HG02840 (cell line): ENCODE data around the gene SIGLEC15.
"Not testable (repeated sequence)": the region's sequence is repeated elsewhere in the genome, so short reads cannot be mapped to it uniquely, and the experiment has no call there.

ENCODE experiments used
- ATAC-seq: cut with Tn5 transposase; IDR thresholded peaks from one replicate; pipeline ENCODE4 v1.9.1; 2021; ENCODE audit warnings: mild to moderate bottlenecking, moderate library complexity, moderate number of reproducible peaks; ENCODE audit not compliant: unreplicated experiment, low FRiP score

The SIGLEC15 gene, protein sequence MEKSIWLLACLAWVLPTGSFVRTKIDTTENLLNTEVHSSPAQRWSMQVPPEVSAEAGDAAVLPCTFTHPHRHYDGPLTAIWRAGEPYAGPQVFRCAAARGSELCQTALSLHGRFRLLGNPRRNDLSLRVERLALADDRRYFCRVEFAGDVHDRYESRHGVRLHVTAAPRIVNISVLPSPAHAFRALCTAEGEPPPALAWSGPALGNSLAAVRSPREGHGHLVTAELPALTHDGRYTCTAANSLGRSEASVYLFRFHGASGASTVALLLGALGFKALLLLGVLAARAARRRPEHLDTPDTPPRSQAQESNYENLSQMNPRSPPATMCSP

DNA sequence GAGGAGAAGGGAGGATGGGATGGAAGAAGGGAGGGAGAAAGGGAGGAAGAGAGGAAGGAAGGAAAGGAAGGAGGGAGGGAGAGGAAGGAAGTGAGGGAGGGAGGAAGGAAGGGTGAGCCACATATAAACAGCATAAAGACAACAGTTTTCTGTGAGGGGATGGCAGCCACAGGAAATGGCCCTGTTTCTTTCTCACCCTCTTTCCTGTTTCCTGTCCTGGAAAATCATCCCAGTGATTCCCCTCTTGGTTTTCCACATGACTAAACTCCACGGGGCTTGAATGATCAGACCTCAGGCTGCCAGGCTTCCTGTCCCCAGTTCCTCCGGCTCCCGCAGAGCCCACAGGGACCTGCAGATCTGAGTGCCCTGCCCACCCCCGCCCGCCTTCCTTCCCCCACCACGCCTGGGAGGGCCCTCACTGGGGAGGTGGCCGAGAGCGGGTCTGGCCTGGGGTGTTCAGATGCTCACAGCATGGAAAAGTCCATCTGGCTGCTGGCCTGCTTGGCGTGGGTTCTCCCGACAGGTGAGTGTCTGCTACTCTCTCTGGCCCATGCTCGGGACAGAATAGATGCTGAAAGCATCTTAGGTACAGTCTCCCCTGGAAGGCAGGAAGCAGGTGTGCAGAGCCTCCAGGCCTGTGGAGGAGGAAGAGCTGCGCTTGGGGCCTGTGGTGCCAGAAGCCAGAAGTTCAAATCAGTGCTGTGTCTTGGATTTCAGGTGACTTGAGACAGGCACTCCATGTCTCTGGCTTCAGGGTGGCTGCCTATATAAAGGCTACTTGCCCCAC is at the start of gene SIGLEC15:
Gene SIGLEC15, plus strand, starts transcription at position 418 of the 787 bp plus-strand sequence. Its CDS starts 54 bp downstream, at position 472.
- ATAC-seq = no peak

DNA sequence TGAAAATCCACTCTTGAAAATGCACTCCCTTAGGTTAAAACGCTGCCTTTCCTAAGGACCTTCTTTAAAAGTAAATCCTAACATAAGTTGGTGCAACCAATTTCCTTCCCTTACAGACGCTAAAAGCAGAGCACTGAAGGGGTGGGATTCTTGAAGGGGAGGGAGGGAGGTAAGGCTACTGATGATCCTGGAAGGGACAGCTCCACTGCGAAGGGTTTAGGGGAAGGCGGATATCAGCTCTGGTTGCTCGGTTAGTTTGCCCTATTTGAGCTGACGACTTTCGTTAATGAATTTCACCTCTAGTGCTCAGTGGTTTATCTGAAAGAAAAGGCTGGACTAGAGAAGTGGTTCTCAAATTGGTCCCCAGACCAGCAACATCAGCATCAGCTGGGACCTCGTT is 49.7 kb upstream of the SIGLEC15 start:
- no peak for ATAC-seq

DNA sequence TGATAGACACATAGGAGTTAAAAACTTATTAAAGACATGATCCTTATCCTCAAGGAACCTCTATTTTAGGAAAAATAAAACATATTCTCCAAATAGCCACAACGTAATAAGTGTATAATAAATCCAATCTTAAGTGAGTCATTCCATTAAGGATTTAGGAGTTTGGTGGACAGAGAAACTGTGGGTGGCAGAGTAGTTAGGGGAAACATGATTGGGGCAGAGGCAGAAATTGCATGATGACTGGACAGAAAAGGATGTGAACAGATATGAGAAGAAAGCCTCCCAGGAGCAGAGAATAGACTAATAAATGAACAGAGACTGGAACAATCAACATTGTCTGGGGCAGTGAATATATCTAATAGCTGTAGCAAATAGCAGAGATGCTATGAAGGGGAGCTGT is 48.1 kb upstream of the SIGLEC15 start:
- ATAC-seq = no peak

DNA sequence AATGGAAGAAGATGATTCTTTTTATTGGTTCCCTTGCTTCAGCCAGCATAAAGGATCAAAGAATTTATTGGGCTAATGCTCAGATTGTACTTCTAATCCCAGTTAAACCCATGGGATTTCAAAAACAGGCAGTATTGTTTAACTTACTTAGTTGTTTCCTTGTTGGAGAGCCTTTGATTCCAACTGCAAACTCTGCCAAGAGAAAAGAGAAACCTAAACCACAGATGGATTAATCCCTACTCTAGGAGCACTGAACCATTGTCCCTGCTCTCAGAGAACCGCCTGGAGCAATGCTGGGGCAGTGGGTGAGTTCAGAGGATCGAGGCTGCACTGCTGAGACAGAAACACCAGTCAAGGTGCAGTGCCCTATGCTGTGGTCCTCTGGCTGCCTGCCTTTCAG is 44.9 kb upstream of the SIGLEC15 start:
- no peak for ATAC-seq

DNA sequence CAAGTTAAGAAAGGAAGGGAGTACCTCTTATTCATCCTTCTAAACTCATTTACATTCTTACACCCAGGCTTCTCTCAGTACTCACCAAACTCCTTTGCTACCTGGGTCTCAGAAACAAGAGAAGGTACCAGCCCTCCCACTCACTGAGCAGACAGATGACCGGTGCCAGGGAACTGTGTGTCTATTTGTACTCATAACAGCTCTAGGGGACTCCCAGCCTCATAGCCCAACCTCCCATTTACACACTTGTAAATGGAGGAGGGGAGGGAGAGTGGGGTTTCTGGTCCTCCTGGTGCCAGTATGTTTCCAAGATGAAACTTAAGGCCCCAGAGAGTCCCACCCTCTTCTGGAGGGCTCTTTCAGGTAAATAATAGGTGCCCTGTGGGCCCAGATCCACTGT is 42.8 kb upstream of the SIGLEC15 start:
- no peak for ATAC-seq

DNA sequence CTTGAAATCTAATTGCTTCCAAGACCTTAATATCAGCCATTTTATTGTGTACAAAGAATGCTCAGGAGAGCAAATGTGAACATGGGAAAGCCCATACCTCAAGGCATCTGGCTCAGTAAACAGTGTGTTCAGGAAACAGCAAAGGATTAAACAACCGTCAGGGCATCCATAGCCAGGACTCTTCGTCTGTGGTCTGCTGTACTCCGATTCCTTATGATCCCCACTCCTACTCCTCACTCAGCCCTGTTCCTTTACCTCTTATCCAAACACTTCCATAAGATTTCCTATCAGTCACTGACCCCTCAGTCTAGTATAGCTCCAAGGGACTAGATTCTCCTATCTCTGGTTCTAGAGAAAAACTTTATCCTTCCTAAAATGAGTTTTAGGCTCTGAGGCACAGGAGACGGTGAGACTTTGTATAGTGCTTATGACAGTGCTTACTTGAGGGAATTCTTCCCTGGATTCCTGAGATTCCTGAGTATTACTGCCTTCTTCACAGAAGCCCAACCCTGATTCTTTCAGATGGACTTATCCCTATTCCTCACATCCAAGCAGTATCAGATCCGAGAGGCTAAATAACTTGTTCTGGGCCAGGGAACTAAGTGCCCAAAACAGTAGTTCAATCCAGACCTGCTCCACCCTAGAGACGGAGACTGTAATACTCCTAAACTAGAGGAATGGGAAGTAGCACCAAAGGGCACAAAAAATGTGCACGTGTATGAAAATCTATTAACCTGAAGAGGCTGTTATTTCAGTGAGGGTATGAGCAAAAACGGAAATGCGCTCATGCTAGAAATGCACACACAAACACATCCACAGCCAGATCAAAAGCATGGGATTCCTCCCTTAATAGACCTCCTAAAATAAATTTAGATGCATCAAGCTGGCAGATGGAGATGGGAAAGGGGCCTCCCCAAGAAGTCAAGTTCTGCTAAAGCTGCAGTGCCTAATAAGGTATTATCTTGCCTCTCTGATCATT is 42.1 kb upstream of the SIGLEC15 start:
- ATAC-seq = no peak

DNA sequence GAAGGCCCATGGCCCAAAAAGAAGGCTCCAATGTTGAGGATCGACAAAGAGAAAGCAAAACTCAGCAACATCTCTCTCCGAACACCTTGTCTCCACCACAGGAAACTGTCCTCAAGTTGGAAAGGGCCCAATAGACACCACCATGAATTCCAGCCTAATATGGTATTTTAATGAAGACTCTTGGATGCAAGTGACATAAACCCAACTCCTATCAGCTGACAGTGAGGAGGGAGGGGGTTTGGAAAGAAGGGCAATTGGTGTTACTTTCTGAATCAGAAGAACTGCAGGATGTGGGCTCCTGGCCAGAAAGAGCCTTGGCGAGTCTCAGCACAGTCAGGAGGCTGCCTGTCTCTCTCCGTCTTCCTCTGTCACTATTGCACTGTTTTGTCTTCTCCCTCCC is 40.3 kb upstream of the SIGLEC15 start:
- ATAC-seq = no peak

DNA sequence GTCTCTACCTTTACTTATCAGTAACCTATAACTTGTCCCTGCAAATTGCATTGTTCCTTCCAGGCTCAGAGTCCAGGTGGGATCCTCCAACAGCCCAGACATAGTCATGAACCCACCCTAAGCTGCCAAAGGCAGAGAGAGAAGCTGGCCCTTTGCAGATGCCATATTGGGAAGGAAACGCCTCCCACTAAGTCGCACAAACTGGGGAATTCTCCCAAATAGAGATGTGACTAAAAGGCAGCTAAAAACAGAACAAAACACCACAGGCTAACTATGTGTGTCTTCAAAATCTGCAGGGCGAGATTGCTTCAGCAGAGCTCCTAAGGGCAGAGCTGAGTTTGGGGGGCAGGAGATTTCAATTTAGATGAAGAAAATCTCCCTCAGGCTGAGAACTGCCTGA is 38.5 kb upstream of the SIGLEC15 start:
- no peak for ATAC-seq

DNA sequence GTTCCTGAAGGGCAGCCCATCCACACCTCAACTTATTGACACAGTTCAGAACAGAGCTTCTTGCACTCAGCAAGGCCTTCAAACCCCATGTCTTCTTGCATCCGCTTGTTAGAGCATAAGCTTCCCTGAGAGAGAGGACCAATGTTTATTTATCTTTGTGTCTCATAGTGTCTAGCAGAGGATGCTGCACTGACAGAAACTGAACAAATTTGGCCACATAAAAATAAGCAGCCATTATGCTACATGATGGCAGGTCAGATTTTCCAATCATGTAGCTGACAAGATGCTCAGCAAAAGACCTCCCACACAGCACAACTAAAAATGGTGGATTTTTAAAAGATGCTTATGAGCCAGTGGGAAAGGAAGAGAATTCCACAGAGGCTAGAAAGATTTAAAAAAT is 38.1 kb upstream of the SIGLEC15 start:
- no peak for ATAC-seq

DNA sequence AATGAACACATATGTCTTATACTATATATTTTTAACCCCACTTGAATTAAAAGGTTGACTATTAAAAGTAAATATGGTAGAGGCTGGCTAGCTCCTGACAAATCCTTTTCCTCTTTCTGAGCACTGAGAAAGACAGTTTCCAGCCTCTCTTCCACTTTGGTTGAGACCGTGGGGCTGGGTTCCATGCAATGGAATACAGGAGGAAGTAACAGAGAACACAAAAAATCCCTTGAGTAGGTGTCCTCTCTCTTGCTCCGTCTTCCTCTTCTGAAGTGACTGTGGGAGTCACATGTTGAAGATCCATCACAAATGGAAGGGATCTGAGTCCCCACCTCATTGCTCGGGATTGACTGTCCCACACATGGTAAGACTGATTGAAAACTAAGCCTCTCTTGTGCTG is 36.6 kb upstream of the SIGLEC15 start:
- ATAC-seq = no peak

DNA sequence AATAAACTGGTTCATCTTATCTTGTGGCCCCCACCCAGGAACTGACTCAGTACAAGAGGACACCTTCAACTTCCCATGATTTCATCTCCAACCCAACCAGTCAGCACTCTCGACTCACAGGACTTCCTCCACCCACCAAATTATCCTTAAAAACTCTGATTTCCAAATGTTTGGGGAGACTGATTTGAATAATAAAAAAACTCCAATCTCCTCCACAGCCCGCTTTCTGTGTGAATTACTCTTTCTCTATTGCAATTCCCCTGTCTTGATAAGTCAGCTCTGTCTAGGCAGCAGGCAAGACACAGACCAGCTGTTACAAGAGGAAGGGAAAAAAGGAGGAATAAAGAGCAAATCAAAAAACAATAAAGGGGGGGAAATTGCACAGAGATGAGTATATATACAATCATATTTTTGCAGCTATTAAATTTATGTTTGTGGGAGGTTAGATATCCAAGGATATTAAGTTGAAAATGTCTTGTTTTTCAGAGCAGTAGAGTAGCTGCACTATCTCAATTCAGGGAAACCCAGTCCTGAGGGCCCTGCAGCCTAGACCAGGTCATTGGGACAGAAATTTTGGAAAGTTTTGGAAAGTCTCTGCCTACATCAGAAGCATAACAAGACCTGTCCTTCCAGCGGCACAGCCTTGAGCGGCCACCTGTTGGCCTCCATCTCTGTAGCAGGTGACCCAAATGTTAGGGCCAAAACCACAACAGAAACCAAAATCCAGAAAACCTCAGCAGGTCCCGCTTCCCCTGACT is 32.8 kb upstream of the SIGLEC15 start:
- no peak for ATAC-seq

DNA sequence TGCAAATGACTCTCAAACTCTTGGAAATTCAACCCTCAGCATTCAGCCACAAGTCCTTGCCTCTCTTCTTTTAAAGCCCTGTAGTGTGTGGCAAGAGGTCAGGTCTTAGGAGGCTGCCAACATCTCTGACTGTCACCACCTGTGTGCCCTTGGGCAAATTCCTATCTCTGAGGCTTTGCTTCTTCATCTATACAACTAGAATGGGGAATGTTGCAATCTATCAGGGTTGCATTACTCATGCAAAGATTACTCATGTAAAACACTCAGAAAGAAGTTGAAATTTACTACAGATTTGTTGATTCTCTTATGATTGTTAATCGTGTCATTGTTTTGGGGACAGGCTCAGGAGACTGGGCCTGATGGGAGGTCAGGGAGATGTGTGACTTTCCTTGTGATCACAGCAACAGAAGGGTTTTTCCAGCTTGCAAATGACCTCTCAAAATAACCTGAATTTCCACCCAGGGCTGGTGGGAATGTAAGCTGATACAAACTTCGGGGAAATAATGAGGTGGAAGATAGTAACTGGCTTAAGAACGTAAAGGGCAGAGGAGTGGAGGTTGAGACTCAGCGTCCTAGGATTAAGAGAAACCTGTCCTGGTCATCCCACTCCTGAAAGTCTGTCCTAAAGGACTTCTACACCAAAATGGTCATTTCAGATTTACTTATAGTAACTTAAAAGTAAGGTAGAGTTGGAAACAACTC is 32.1 kb upstream of the SIGLEC15 start:
- ATAC-seq = no peak

DNA sequence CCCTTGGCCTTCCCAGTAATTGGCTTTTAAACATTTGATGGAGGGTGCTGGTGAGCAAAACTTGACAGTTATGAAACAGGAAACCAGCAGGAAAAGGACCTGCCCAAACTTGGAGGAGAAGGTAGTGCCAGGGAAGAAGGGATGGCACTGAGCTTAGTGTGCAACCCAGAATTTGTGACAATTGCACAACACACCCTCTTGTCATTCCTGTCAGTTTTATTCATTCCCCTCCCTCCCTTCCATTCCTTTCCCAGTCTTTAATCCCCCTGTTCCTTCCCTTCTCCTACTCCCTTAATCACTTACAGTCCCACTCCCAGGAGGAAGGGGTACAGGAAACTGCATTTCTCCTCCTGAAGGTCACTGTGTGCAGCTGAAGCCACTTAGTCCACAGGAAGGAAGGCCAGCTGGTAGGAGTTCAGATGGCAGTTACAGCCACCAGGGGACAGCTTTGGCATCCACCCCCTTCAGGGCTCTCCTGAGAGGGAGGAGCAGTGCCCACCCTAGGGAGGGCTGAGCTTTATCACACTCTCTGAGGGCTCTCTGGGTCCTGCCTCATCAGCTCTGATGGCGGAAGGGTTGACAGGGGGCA is 24.0 kb upstream of the SIGLEC15 start:
- ATAC-seq = no peak

DNA sequence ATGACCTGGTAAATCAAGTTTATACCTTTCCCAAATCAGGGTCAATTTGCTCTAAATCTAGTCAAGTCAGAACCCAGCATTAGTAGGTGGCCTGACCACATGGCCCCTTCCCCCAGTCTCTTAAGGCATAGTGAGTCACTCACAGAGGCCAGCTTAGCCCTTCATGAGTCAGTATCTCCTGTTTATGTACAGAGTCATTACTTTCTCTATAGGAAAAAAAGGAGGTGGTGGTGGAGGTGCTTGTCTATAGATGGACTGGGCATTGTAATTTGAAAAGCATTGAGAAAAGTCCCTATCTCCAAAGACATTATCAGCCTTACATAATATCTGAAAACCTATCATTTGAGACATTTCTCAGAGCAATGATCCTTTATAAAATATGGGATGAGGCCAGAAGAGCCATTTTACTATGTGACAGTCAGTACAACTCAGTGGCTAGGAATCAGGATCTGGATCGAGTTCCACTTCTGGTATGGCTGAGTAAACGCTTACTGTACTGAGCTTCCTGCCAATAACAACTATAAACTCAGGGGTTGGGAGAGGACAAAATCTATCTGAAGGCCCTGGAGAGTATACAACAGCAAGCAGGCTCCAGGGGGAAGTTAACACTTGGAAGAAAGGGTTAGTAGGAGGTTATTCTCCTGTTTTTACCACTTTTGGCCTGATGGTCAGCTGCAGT is 22.5 kb upstream of the SIGLEC15 start:
- no peak for ATAC-seq

DNA sequence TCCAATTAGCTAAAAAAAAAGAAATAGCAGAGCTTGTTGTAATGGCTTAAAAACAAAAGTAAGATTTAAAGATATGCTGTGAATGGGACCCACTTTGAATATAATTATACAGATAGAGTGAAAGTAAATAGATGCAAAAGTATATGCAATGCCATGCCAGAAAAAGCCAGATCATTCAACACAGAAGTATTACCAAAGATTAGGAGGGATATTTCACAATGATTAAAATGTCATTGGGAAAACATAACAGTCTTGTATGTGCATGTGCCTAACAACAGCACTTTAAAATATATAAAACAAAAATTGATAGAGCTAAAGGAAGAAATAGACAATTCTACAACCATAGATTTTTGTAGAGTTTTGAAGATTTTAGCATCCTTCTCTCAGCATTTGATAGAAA is 19.9 kb upstream of the SIGLEC15 start:
- ATAC-seq = no peak

DNA sequence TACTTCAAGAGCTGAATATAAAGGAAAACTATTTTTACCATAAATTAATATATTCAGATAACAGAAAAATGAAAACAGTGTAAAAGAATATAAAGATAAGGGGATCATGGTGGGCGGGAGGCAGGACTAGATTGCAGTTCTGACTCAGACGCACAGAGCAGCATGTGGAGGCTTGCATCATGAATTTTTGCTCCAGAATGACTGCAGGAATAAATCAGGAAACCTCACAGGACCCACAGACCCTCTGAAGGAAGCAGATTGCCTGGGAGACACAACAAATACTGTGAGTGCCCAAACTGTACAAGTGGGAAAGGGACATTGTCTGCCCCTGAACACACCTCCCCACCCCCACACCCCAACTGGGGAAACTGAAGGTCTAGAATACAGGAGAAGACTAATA is 19.2 kb upstream of the SIGLEC15 start:
- no peak for ATAC-seq

DNA sequence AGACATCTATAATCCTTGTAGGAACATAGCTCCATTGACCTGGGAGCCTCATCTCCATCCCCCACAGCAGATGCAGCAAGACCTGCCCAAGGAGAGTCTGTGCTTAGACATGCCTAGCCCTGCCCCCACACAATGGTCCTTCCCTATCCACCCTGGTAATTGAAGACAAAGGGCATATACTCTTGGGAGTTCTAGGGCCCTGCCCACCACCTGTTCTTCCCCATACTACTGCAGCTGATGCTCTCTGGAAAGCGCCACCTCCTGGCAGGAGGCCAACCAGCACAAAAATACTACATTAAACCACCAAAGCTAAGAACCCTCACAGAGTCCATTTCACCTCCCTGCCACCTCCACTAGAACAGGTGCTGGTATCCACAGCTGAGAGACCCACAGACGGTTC is 18.3 kb upstream of the SIGLEC15 start:
- ATAC-seq = not testable (repeated sequence)

DNA sequence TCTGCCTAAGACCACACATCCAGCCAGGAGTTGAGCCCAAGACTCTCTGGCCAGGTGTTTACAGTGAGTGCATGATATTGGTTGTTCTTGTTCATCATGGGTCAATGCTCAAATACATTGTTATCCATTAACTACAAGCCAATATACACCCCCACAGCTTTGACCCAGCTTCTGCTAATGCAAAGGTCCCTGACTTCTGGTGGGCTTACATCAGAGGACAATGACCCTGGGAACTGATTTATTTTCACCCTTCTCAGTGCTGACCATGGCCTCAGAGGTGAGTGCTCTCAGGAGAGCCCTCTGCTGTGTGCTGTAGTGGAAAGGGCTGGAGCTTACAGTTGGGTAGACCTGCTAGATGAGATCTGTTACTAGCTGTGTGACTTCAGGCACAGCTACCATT is 10.7 kb upstream of the SIGLEC15 start:
- ATAC-seq = not testable (repeated sequence)

DNA sequence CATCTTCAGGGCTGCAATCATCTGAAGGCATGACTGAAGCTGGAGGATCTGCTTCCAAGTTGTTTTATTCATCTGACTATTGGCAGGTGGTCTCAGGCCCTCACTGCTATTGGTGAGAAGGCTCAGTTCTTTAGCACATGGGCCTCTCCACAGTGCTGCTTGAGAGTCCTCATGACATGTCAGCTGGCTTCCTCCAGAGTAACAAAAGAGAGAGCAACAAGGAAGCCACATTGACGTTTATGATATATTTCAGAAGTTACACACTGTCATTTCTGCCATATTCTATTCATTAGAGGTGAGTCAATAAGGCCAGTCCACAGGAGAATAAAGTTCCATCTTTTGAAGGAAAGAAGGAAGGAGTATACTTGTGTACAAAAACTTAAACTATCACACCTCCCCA is 7.9 kb upstream of the SIGLEC15 start:
- no peak for ATAC-seq
